ENCODE results near the gene FRMPD1.

The FRMPD1 gene

GRCh38 chr9:37636511-37637448 lies 14.0 kb upstream of the FRMPD1 start:
- no peak for DNase-seq

- no peak for DNase-seq
Measured at GRCh38 chr9:37639109-37639762, 11.5 kb upstream of the FRMPD1 start.

- DNase-seq = no peak
Measured at GRCh38 chr9:37639841-37640240, 10.9 kb upstream of the FRMPD1 start.

GRCh38 chr9:37640246-37640645 lies 10.5 kb upstream of the FRMPD1 start:
- DNase-seq = no peak

GRCh38 chr9:37641331-37641730 lies 9.4 kb upstream of the FRMPD1 start:
- no peak for DNase-seq

GRCh38 chr9:37643214-37643613 lies 7.5 kb upstream of the FRMPD1 start:
- DNase-seq = no peak

- no peak for DNase-seq
Measured at GRCh38 chr9:37645903-37646506, 4.7 kb upstream of the FRMPD1 start.

- no peak for DNase-seq
Measured at GRCh38 chr9:37650299-37650872, 368 bp upstream of the FRMPD1 start.

GRCh38 chr9:37652261-37652660 lies 1.5 kb downstream of the FRMPD1 start:
- no peak for DNase-seq

- DNase-seq = no peak
Measured at GRCh38 chr9:37653385-37653784, 2.6 kb downstream of the FRMPD1 start.

- no peak for DNase-seq
Measured at GRCh38 chr9:37656936-37657335, 6.2 kb downstream of the FRMPD1 start.

- no peak for DNase-seq
Measured at GRCh38 chr9:37660691-37661090, 9.9 kb downstream of the FRMPD1 start.

GRCh38 chr9:37663926-37664325 lies 13.2 kb downstream of the FRMPD1 start:
- DNase-seq = no peak

- no peak for DNase-seq
Measured at GRCh38 chr9:37667706-37668105, 17.0 kb downstream of the FRMPD1 start.

GRCh38 chr9:37668116-37668601 lies 17.4 kb downstream of the FRMPD1 start:
- no peak for DNase-seq

- no peak for DNase-seq
Measured at GRCh38 chr9:37669232-37669631, 18.5 kb downstream of the FRMPD1 start.

GRCh38 chr9:37675661-37676060 lies 24.9 kb downstream of the FRMPD1 start:
- no peak for DNase-seq

GRCh38 chr9:37676411-37676830 lies 25.7 kb downstream of the FRMPD1 start:
- no peak for DNase-seq

GRCh38 chr9:37677435-37677834 lies 26.7 kb downstream of the FRMPD1 start:
- DNase-seq = no peak

- DNase-seq = no peak
Measured at GRCh38 chr9:37678789-37679273, 28.1 kb downstream of the FRMPD1 start.

- DNase-seq = no peak
Measured at GRCh38 chr9:37679649-37680402, 29.1 kb downstream of the FRMPD1 start.

- no peak for DNase-seq
Measured at GRCh38 chr9:37682951-37683350, 32.2 kb downstream of the FRMPD1 start.

Measured in GF-D8 (cell line).